Right lobe of liver (tissue), 4 donors: ENCODE data around the gene SLC12A9.

ENCODE experiments used
- CTCF ChIP-seq, 4 donors: fragments of 200-600 bp in 3 of 4; fragments of 450-650 bp in 1 of 4; IDR thresholded peaks; one replicate each; pipeline versions ENCODE4 v1.5.1 to v1.8.0; 2016 to 2022; ENCODE audit warnings: antibody characterized with exemption in 4 of 4, mild to moderate bottlenecking in 2 of 4
- POLR2A ChIP-seq: fragments of 450-650 bp; IDR thresholded peaks from one replicate; pipeline ENCODE4 v1.6.1; 2017; ENCODE audit warnings: antibody characterized with exemption, mild to moderate bottlenecking
- donor health status: DM: no; HTN: no; CAD: no.
- donor health status: DM: no; HTN: no; CAD: no.
- donor health status: DM: no; HTN: yes; CAD: no.

- TF ChIP-seq CTCF (IDR thresholded peaks at IDR 0.05): no peak
- no peak for TF ChIP-seq POLR2A
These were observed 44.1 kb upstream of the SLC12A9 start for GRCh38 chr7:100808354-100808875.
